ENCODE measurements around the gene GPATCH2L. TPM values are rescaled to one million over a fixed set of nuclear protein-coding genes. Genes with fewer than 3 reads are reported as not detected.

Gene GPATCH2L
- total and polyA plus RNA-seq, 2 of the 13 experiments (the other 11 are each of a cell fraction or from before 2014, with no cell fraction given): 14.4 to 29.0 TPM

- TF ChIP-seq, protein P1, sequence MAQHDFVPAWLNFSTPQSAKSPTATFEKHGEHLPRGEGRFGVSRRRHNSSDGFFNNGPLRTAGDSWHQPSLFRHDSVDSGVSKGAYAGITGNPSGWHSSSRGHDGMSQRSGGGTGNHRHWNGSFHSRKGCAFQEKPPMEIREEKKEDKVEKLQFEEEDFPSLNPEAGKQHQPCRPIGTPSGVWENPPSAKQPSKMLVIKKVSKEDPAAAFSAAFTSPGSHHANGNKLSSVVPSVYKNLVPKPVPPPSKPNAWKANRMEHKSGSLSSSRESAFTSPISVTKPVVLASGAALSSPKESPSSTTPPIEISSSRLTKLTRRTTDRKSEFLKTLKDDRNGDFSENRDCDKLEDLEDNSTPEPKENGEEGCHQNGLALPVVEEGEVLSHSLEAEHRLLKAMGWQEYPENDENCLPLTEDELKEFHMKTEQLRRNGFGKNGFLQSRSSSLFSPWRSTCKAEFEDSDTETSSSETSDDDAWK (CRISPR knock-in tag; IDR thresholded peaks at IDR 0.05): no peak
- TF ChIP-seq KMT2A (CRISPR knock-in tag; IDR thresholded peaks at IDR 0.05) (no peak; the same call in 1 of the 2 replicates), ZNF784 (CRISPR knock-in tag; IDR thresholded peaks at IDR 0.05; ENCODE audit: borderline replicate concordance) (no peak), ATF5 (CRISPR knock-in tag; IDR thresholded peaks at IDR 0.05; ENCODE audit: low read depth) (no peak), SRF (IDR thresholded peaks at IDR 0.05; ENCODE audit: low read depth, low read length) (no peak), JUND (CRISPR knock-in tag; IDR thresholded peaks at IDR 0.05) (peak; percentile 56; the same call in 1 of the 2 replicates), POLR2G (IDR thresholded peaks at IDR 0.05; ENCODE audit: low read depth, low read length) (peak; percentile 89), AKNA (CRISPR knock-in tag; IDR thresholded peaks at IDR 0.05; ENCODE audit: borderline replicate concordance) (no peak), ZSCAN29 (CRISPR knock-in tag; conservative IDR thresholded peaks at IDR 0.05) (0 out of 2 replicates have a peak, but pooled peaks have one; percentile 57), ZNF101 (CRISPR knock-in tag; IDR thresholded peaks at IDR 0.05; ENCODE audit: borderline replicate concordance, low read depth) (no peak)
- TF ChIP-seq, protein P2, sequence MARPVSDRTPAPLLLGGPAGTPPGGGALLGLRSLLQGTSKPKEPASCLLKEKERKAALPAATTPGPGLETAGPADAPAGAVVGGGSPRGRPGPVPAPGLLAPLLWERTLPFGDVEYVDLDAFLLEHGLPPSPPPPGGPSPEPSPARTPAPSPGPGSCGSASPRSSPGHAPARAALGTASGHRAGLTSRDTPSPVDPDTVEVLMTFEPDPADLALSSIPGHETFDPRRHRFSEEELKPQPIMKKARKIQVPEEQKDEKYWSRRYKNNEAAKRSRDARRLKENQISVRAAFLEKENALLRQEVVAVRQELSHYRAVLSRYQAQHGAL (CRISPR knock-in tag; IDR thresholded peaks at IDR 0.05; ENCODE audit: not compliant biosample characterization): no peak
- TF ChIP-seq, protein P3, sequence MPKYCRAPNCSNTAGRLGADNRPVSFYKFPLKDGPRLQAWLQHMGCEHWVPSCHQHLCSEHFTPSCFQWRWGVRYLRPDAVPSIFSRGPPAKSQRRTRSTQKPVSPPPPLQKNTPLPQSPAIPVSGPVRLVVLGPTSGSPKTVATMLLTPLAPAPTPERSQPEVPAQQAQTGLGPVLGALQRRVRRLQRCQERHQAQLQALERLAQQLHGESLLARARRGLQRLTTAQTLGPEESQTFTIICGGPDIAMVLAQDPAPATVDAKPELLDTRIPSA (CRISPR knock-in tag; IDR thresholded peaks at IDR 0.05; ENCODE audit: borderline replicate concordance): 0 out of 2 replicates have a peak, but pooled peaks have one; percentile 20
- TF ChIP-seq, protein P4, sequence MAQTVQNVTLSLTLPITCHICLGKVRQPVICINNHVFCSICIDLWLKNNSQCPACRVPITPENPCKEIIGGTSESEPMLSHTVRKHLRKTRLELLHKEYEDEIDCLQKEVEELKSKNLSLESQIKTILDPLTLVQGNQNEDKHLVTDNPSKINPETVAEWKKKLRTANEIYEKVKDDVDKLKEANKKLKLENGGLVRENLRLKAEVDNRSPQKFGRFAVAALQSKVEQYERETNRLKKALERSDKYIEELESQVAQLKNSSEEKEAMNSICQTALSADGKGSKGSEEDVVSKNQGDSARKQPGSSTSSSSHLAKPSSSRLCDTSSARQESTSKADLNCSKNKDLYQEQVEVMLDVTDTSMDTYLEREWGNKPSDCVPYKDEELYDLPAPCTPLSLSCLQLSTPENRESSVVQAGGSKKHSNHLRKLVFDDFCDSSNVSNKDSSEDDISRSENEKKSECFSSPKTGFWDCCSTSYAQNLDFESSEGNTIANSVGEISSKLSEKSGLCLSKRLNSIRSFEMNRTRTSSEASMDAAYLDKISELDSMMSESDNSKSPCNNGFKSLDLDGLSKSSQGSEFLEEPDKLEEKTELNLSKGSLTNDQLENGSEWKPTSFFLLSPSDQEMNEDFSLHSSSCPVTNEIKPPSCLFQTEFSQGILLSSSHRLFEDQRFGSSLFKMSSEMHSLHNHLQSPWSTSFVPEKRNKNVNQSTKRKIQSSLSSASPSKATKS (CRISPR knock-in tag; IDR thresholded peaks at IDR 0.05): no peak
Measured at GRCh38 chr14:76151398-76152332, at the start of gene GPATCH2L (continued).
